Epithelial cell of proximal tubule (primary cell): ENCODE data around the gene INPP5D. TPM values are rescaled to one million over a fixed set of nuclear protein-coding genes. Genes with fewer than 3 reads are reported as not detected.
A peak's percentile ranks its signal among the peaks of the same experiment; 100 is the strongest.

Experiments
- DNase-seq: peaks from one replicate; pipeline ENCODE4 v3.0.0-alpha.2; 2011; ENCODE audit warnings: low read depth
- H3K4me3 ChIP-seq: 2 replicates; pipeline ENCODE4 v1.5.1; 2011; ENCODE audit warnings: low read depth, mild to moderate bottlenecking, low read length
- CTCF ChIP-seq: conservative IDR thresholded peaks from 2 replicates; pipeline ENCODE4 v1.5.1; 2012; ENCODE audit warnings: low read depth, mild to moderate bottlenecking, low read length
- total RNA-seq: library from RNA; depleted of rRNA; stranded (reverse); fragments of >200 nt; gene quantifications from 2 replicates; pipeline ENCODE4 v1.2.3, GENCODE V29; 2015

The INPP5D gene
- total RNA-seq, 1 donor from 2014 or later, result 1.8 TPM

DNA sequence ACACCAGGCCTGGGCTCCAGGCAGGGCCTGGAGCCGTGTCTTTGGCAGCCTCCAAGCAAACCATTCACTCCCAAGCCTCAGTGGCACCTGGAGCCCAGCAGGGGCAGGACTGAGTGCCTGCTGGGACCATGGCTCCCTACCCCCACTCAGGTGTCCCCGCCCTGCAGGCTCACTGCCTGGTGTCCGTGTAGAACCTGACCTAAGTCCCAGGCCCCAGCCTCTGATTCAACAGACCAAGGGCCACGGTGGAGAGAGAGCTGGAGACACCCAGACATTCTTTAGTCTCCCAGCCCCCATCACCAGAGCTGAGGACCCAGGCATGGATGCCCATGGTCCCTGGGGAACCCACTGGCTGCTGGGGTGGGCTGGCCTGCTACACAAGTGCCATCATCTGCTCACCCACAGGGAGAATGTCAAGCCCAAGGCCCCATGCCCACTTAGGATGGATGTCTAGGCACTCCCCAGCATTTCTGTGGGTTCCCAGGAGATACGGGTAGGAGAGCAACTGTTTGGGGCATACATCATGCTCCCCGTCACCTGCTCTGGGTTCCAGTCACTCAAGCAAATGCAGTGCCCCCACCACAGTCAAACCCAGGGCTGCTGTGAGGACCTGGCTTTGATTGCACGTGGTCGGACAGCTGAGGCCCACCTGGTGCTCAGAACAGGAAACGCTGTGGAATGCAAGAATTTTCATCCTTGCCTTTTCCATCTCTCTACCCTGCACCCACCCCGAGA lies 148.4 kb downstream of the INPP5D start:
- no peak for DNase-seq
- no peak overlapping the region for H3K4me3 ChIP-seq
- TF ChIP-seq CTCF, result no peak

DNA sequence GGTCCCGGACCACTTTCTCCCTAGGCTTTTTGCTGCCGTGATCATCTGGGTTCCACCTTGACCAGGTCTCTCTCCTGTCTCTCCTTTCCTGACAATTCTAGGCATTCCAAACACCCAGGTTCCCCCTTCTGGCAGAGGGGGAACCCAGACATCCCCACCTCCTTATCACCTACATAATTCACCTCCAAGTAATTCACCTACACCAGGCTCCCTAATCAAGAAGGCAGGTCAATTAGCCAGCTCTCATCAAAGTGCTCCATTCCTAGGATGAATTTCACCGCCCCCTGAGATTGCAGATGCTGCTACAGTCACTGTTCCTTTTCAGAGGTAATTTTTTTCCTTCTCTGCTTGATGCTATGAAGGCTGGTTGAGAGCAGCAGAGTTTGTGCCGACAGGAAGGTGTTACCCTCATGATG lies 149.0 kb downstream of the INPP5D start:
- no peak overlapping the region for H3K4me3 ChIP-seq
- DNase-seq, result no peak
- no peak for TF ChIP-seq CTCF

GRCh38 chr2:233209533-233210171 lies 149.5 kb downstream of the INPP5D start:
- TF ChIP-seq CTCF, result no peak
- peak; percentile 61 for DNase-seq
- no peak overlapping the region for H3K4me3 ChIP-seq

DNA sequence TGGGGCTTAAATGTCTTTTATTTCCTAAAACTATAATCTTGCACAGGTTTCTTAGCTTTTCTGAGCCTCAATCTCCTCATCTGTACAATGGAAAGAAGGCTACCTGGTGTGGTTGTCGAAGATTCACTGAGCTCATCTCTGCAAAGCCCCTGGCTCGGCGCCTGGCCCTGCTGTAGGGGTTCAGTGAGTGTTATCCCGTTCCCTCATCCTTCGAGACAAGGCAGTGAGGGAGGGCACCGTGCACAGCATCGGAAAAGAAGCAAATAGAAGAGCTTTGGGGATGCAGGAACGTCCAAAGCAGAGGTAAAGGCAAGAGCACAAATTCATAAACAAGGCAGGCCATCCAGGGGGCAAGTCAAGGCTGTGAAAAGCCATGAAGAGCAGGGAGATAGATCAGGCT lies 150.1 kb downstream of the INPP5D start:
- TF ChIP-seq CTCF, result no peak
- DNase-seq, result no peak
- H3K4me3 ChIP-seq, result no peak overlapping the region

- no peak overlapping the region for H3K4me3 ChIP-seq
- TF ChIP-seq CTCF, result no peak
- DNase-seq, result peak; percentile 27
These were observed 150.9 kb downstream of the INPP5D start for GRCh38 chr2:233210843-233211547.

GRCh38 chr2:233211548-233211895 lies 151.4 kb downstream of the INPP5D start:
- no peak for DNase-seq
- H3K4me3 ChIP-seq, result no peak overlapping the region
- no peak for TF ChIP-seq CTCF

- no peak overlapping the region for H3K4me3 ChIP-seq
- DNase-seq, result no peak
- TF ChIP-seq CTCF, result no peak
These were observed 152.9 kb downstream of the INPP5D start for GRCh38 chr2:233213011-233213410.
